WTC11 (cell line): ENCODE data around the gene ANKRD65. TPM values are rescaled to one million over a fixed set of nuclear protein-coding genes. Genes with fewer than 3 reads are reported as not detected.
"Not testable (repeated sequence)": the region's sequence is repeated elsewhere in the genome, so short reads cannot be mapped to it uniquely, and the experiment has no call there.

Source experiments
- ATAC-seq: fragments of 200-7000 bp; cut with Tn5 transposase; 2 replicates; pipeline ENCODE4 v1.10.0; 2021; ENCODE audit warnings: mild to moderate bottlenecking, moderate library complexity
- CTCF ChIA-PET: fragments of 300-600 bp; sonication (Branson Sonifier 250); formaldehyde crosslinking; loops from one replicate; lab custom pipeline; 2021; ENCODE audit warnings: antibody characterized with exemption; lab: Charles Lee
- POLR2A ChIA-PET: fragments of 350-600 bp; sonication (Branson Sonifier 250); formaldehyde crosslinking; loops from one replicate; lab custom pipeline; 2021; ENCODE audit warnings: antibody characterized with exemption; lab: Charles Lee
- DNase-seq: peaks from one replicate; pipeline ENCODE4 v3.0.0; 2021; ENCODE audit warnings: low spot score
- H3K27ac Mint-ChIP-seq: 2 replicates; pipeline ENCODE4 v1.8.0; 2021; ENCODE audit warnings: mixed read lengths
- H3K27me3 Mint-ChIP-seq: 2 replicates; pipeline ENCODE4 v1.8.0; 2021; ENCODE audit warnings: low read depth, mild to moderate bottlenecking, moderate library complexity, mixed read lengths
- H3K36me3 Mint-ChIP-seq: 2 replicates; pipeline ENCODE4 v1.8.0; 2021; ENCODE audit warnings: mixed read lengths
- H3K4me1 Mint-ChIP-seq: 2 replicates; pipeline ENCODE4 v1.8.0; 2022; ENCODE audit warnings: mixed read lengths
- H3K4me3 Mint-ChIP-seq: 2 replicates; pipeline ENCODE4 v1.8.0; 2021; ENCODE audit warnings: mild to moderate bottlenecking, moderate library complexity, mixed read lengths
- H3K9me3 Mint-ChIP-seq: 2 replicates; pipeline ENCODE4 v1.8.0; 2021; ENCODE audit warnings: mixed read lengths
- GTF2I ChIP-seq: fragments of 250-450 bp; sonication (Bioruptor Pico); conservative IDR thresholded peaks from 2 replicates; pipeline ENCODE4 v1.4.0; 2021; ENCODE audit warnings: mild to moderate bottlenecking
- NR3C1 ChIP-seq: sonication (generic); formaldehyde crosslinking; conservative IDR thresholded peaks from 2 replicates; pipeline ENCODE4 v1.8.1; 2023; ENCODE audit warnings: low read depth, mild to moderate bottlenecking, missing genetic modification reagents
- RORB ChIP-seq: fragments of 250-450 bp; sonication (Bioruptor Pico); IDR thresholded peaks from 2 replicates; pipeline ENCODE4 v1.9.0; 2021; ENCODE audit warnings: mild to moderate bottlenecking
- SMAD3 ChIP-seq: sonication (generic); formaldehyde crosslinking; IDR thresholded peaks from 2 replicates; pipeline ENCODE4 v1.8.0; 2022; ENCODE audit warnings: missing genetic modification reagents, mild to moderate bottlenecking, borderline replicate concordance
- TEAD1 ChIP-seq: sonication (generic); formaldehyde crosslinking; IDR thresholded peaks from 2 replicates; pipeline ENCODE4 v1.8.0; 2022; ENCODE audit warnings: mild to moderate bottlenecking, missing genetic modification reagents
- ZNF396 ChIP-seq: fragments of 250-450 bp; sonication (Bioruptor Pico); IDR thresholded peaks from 2 replicates; pipeline ENCODE4 v1.8.0; 2021; ENCODE audit warnings: mild to moderate bottlenecking, moderate library complexity, borderline replicate concordance
- total RNA-seq: library from RNA; stranded (reverse); gene quantifications from 3 replicates; pipeline ENCODE4 v1.2.3, GENCODE V29; 2021
- TF ChIP-seq, protein P1 (sequence below): sonication (generic); formaldehyde crosslinking; IDR thresholded peaks from 2 replicates; pipeline ENCODE4 v1.8.1; 2023; ENCODE audit warnings: mild to moderate bottlenecking, moderate library complexity, missing genetic modification reagents
- TF ChIP-seq, protein P2 (sequence below): fragments of 200-600 bp; IDR thresholded peaks from 2 replicates; pipeline ENCODE4 v1.8.0; 2022; ENCODE audit warnings: antibody characterized with exemption
- TF ChIP-seq, protein P3 (sequence below): sonication (generic); formaldehyde crosslinking; IDR thresholded peaks from 2 replicates; pipeline ENCODE4 v1.8.1; 2023; ENCODE audit warnings: mild to moderate bottlenecking, missing genetic modification reagents, moderate library complexity
- TF ChIP-seq, protein P4 (sequence below): sonication (generic); formaldehyde crosslinking; IDR thresholded peaks from 2 replicates; pipeline ENCODE4 v1.8.1; 2022; ENCODE audit warnings: low read depth, mild to moderate bottlenecking, moderate library complexity, missing genetic modification reagents, borderline replicate concordance
- TF ChIP-seq, protein P5 (sequence below): sonication (generic); formaldehyde crosslinking; IDR thresholded peaks from 2 replicates; pipeline ENCODE4 v1.8.0; 2022; ENCODE audit warnings: mild to moderate bottlenecking, missing genetic modification reagents

The ANKRD65 gene
- total RNA-seq, 1 experiment from 2014 or later, result 1.9 TPM

DNA sequence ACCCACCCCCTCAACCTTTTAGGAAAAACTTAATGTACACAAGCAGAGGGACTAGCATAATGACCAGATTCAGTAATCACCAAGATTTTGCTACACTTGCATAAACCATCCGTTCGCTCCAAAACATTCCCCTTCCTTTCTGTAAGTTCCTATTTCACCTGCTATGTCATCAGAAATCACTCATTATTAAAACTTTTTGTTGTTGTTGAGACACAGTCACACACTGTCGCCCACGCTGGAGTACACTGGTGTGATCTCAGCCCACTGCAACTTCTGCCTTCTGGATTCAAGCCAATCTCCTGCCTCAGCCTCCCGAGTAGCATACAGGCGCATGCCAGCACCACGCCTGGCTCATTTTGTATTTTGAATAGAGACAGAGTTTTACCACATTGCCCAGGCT, 17.4 kb downstream of the ANKRD65 start:
- DNase-seq (no peak), ATAC-seq (no peak)
- peaks cover 38% of the 10 kb centered on the region for H3K4me1 Mint-ChIP-seq
- H3K4me3 Mint-ChIP-seq, result no peak overlapping the region
- H3K27me3 Mint-ChIP-seq, result no peaks in the 10 kb centered on the region
- POLR2A ChIA-PET, result no interaction called here
- CTCF ChIA-PET, result no interaction called here
- peak overlapping the region; percentile 19; the same call in 1 of the 2 replicates for H3K27ac Mint-ChIP-seq
- no peaks in the 10 kb centered on the region for H3K9me3 Mint-ChIP-seq
- TF ChIP-seq RORB (CRISPR knock-in tag), result no peak
- peaks cover 51% of the 10 kb centered on the region for H3K36me3 Mint-ChIP-seq

DNA sequence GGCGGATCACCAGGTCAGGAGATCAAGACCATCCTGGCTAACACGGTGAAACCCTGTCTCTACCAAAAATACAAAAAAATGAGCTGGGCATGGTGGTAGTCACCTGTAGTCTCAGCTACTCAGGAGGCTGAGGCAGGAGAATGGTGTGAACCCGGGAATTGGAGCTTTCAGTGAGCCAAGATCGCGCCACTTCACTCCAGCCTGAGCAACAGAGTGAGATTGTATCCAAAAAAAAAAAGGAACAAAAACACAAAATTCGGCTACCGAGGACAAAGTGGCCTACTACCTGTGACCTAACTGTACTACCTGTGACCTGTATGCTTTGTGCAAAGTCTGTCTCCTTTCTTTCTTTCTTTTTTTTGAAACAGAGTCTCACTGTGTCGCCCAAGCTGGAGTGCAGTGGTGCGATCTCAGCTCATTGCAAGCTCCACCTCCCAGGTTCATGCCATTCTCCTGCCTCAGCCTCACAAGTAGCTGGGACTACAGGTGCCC, 18.1 kb downstream of the ANKRD65 start:
- H3K9me3 Mint-ChIP-seq, H3K27ac Mint-ChIP-seq, DNase-seq, ATAC-seq, H3K27me3 Mint-ChIP-seq, H3K4me3 Mint-ChIP-seq: not testable (repeated sequence)
- POLR2A ChIA-PET, result interaction anchor here (1.8 kb wide), 1 partner anchor 27 kb away, joined by 5 read pairs; no protein-coding TSS in a partner anchor
- CTCF ChIA-PET, result interaction anchor here (0.9 to 1.8 kb wide), 13 partner anchors 8 to 102 kb away, joined by 3 to 12 read pairs (median 6); partner anchors contain the start of genes ANKRD65, AURKAIP1 and VWA1
- Mint-ChIP-seq H3K4me1 (peaks cover 37% of the 10 kb centered on the region), H3K36me3 (peaks cover 52% of the 10 kb centered on the region)

DNA sequence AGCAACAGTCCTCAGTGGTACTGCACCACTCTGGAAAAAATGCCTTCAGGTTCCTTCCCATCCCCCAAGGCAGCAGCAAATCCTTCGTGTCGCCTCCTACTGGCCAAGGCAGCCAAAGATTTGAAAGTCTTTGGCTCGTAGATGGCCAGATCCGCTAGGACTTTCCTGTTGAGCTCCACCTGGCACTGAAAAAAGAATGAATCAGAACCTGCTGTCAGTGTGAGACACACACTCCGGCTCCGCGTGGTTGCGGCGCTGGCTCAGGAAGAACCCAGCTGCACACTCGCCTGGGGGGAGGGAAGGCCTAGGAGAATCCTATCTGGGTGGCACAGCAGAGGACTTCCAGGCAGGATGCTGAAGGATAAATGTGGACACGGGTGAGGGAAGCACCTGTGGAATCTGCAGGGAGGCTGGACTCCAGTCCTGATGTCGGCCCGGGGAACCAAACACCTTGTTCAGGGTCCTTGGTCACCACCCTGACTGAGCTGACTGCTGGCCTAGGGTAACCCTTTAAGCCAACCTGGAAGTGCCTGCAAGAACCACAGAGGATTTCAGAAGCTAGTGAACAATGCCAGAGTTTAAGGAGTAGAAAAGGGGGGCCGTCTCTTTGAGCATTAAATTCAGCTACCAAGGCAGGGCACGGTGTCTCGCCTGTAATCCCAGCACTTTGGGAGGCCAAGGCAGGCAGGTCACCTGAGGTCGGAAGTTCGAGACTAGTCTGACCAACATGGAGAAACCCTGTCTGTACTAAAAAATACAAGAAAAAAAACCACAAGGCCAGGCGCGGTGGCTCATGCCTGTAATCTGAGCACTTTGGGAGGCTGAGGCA, 18.8 kb downstream of the ANKRD65 start:
- ATAC-seq (peak; percentile 10), DNase-seq (peak; percentile 73)
- no peaks in the 10 kb centered on the region for H3K27me3 Mint-ChIP-seq
- ChIA-PET POLR2A (interaction anchor here (0.8 to 1.8 kb wide), 3 partner anchors 8 to 28 kb away, joined by 3 to 5 read pairs (median 4); a partner anchor contains a TSS), CTCF (interaction anchor here (0.6 to 1.8 kb wide), 26 partner anchors 9 to 507 kb away, joined by 3 to 12 read pairs (median 4); partner anchors contain the start of genes ANKRD65, ATAD3C, AURKAIP1 and VWA1)
- peak overlapping the region; percentile 97 for H3K27ac Mint-ChIP-seq
- peaks cover 59% of the 10 kb centered on the region for H3K36me3 Mint-ChIP-seq
- H3K4me1 Mint-ChIP-seq, result peaks cover 40% of the 10 kb centered on the region
- no peaks in the 10 kb centered on the region for H3K9me3 Mint-ChIP-seq
- TF ChIP-seq TEAD1 (CRISPR knock-in tag), result 0 out of 2 replicates have a peak, but pooled peaks have one; percentile 43
- TF ChIP-seq, protein P1, sequence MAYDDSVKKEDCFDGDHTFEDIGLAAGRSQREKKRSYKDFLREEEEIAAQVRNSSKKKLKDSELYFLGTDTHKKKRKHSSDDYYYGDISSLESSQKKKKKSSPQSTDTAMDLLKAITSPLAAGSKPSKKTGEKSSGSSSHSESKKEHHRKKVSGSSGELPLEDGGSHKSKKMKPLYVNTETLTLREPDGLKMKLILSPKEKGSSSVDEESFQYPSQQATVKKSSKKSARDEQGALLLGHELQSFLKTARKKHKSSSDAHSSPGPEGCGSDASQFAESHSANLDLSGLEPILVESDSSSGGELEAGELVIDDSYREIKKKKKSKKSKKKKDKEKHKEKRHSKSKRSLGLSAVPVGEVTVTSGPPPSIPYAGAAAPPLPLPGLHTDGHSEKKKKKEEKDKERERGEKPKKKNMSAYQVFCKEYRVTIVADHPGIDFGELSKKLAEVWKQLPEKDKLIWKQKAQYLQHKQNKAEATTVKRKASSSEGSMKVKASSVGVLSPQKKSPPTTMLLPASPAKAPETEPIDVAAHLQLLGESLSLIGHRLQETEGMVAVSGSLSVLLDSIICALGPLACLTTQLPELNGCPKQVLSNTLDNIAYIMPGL, result 0 out of 2 replicates have a peak, but pooled peaks have one; percentile 16
- TF ChIP-seq ZNF396 (CRISPR knock-in tag), result no peak
- TF ChIP-seq, protein P2, sequence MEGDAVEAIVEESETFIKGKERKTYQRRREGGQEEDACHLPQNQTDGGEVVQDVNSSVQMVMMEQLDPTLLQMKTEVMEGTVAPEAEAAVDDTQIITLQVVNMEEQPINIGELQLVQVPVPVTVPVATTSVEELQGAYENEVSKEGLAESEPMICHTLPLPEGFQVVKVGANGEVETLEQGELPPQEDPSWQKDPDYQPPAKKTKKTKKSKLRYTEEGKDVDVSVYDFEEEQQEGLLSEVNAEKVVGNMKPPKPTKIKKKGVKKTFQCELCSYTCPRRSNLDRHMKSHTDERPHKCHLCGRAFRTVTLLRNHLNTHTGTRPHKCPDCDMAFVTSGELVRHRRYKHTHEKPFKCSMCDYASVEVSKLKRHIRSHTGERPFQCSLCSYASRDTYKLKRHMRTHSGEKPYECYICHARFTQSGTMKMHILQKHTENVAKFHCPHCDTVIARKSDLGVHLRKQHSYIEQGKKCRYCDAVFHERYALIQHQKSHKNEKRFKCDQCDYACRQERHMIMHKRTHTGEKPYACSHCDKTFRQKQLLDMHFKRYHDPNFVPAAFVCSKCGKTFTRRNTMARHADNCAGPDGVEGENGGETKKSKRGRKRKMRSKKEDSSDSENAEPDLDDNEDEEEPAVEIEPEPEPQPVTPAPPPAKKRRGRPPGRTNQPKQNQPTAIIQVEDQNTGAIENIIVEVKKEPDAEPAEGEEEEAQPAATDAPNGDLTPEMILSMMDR, result peak; percentile 45
- H3K4me3 Mint-ChIP-seq, result peak overlapping the region; percentile 85

DNA sequence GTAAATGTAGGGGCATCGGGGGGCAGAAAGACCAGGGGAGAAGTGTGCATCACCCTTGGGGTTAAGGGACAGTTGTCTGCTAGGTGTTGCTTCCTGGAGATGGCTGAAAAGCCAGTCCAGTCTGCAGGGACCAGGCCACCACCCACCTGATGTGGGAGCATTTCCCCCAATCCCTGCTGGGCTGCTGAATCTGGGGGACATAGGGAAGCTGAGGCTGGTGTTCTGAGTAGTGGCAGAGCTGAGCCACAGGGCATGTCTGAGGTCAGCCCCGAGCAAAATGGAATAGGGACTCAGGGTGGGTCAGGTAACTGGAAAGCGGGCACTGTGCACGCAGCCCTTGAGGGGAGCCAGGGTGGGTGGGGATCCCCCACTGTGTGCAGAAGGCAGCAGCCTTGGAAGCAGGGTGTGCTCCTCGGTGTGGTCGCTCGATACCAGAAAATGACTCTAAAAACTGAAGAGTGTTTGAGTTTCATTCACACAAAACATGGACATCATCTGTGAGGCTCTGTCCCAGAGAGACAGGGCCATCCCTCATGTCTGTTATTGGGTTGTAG, 19.5 kb downstream of the ANKRD65 start:
- H3K27me3 Mint-ChIP-seq, result no peaks in the 10 kb centered on the region
- H3K4me3 Mint-ChIP-seq, result peak overlapping the region; percentile 85
- H3K9me3 Mint-ChIP-seq, result no peaks in the 10 kb centered on the region
- DNase-seq (no peak), ATAC-seq (no peak)
- ChIA-PET POLR2A (interaction anchor here (1.2 to 1.8 kb wide), 2 partner anchors 24 to 29 kb away, joined by 3 to 5 read pairs; a partner anchor contains a TSS), CTCF (interaction anchor here (0.6 to 1.8 kb wide), 16 partner anchors 10 to 507 kb away, joined by 3 to 12 read pairs (median 5); partner anchors contain the start of genes ANKRD65 and VWA1)
- peak overlapping the region; percentile 97 for H3K27ac Mint-ChIP-seq
- H3K4me1 Mint-ChIP-seq, result peaks cover 40% of the 10 kb centered on the region
- H3K36me3 Mint-ChIP-seq, result peaks cover 63% of the 10 kb centered on the region
- TF ChIP-seq SMAD3 (CRISPR knock-in tag) (0 out of 2 replicates have a peak, but pooled peaks have one; percentile 22), NR3C1 (CRISPR knock-in tag) (no peak), GTF2I (no peak), RORB (CRISPR knock-in tag) (no peak)
- TF ChIP-seq, protein P3, sequence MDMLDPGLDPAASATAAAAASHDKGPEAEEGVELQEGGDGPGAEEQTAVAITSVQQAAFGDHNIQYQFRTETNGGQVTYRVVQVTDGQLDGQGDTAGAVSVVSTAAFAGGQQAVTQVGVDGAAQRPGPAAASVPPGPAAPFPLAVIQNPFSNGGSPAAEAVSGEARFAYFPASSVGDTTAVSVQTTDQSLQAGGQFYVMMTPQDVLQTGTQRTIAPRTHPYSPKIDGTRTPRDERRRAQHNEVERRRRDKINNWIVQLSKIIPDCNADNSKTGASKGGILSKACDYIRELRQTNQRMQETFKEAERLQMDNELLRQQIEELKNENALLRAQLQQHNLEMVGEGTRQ (CRISPR knock-in tag), result no peak
- TF ChIP-seq, protein P4, sequence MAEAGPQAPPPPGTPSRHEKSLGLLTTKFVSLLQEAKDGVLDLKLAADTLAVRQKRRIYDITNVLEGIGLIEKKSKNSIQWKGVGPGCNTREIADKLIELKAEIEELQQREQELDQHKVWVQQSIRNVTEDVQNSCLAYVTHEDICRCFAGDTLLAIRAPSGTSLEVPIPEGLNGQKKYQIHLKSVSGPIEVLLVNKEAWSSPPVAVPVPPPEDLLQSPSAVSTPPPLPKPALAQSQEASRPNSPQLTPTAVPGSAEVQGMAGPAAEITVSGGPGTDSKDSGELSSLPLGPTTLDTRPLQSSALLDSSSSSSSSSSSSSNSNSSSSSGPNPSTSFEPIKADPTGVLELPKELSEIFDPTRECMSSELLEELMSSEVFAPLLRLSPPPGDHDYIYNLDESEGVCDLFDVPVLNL (CRISPR knock-in tag), result no peak
- TF ChIP-seq, protein P1, result 0 out of 2 replicates have a peak, but pooled peaks have one; percentile 11
- TF ChIP-seq, protein P5, sequence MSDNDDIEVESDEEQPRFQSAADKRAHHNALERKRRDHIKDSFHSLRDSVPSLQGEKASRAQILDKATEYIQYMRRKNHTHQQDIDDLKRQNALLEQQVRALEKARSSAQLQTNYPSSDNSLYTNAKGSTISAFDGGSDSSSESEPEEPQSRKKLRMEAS (CRISPR knock-in tag), result no peak
- TF ChIP-seq, all 79 proteins: peak for 2
